Activated naive CD4-positive, alpha-beta T cell treated with anti-CD3 and anti-CD28 coated beads for 36 hours (primary cell): ENCODE measurements around the gene OBSCN. TPM values are rescaled to one million over a fixed set of nuclear protein-coding genes. Genes with fewer than 3 reads are reported as not detected.
"Not testable (repeated sequence)": the region's sequence is repeated elsewhere in the genome, so short reads cannot be mapped to it uniquely, and the experiment has no call there.

Experiments used
- CTCF ChIA-PET: fragments of 350-600 bp; sonication (Branson Sonifier 250); formaldehyde crosslinking; loops from one replicate; lab custom pipeline; 2021; ENCODE audit warnings: antibody characterized with exemption; lab: Charles Lee
- DNase-seq: peaks from one replicate; pipeline ENCODE4 v3.0.0-alpha.2; 2020
- H3K27ac Mint-ChIP-seq: one replicate; pipeline ENCODE4 v1.8.0; 2021; ENCODE audit warnings: mild to moderate bottlenecking, mixed read lengths
- H3K27me3 Mint-ChIP-seq: one replicate; pipeline ENCODE4 v1.8.0; 2021; ENCODE audit warnings: low read depth, mixed read lengths
- H3K36me3 Mint-ChIP-seq: one replicate; pipeline ENCODE4 v1.8.0; 2021; ENCODE audit warnings: low read depth, mixed read lengths
- H3K4me1 Mint-ChIP-seq: one replicate; pipeline ENCODE4 v1.8.0; 2021; ENCODE audit warnings: low read depth, mixed read lengths
- H3K4me3 Mint-ChIP-seq: one replicate; pipeline ENCODE4 v1.8.0; 2021; ENCODE audit warnings: mild to moderate bottlenecking, moderate library complexity, mixed read lengths
- H3K9me3 Mint-ChIP-seq: one replicate; pipeline ENCODE4 v1.8.0; 2021; ENCODE audit warnings: mixed read lengths
- intact Hi-C: fragments of 100-400 bp; cut with micrococcal nuclease; formaldehyde crosslinking; loops from one replicate; pipeline ENCODE4 v1.15.1; 2023
- total RNA-seq, 2 experiments: library from RNA; stranded (reverse); gene quantifications; one replicate each; pipeline ENCODE4 v1.2.3, GENCODE V29; 2021

Gene OBSCN
- total RNA-seq, 2 experiments from 2014 or later = 11.5 to 13.5 TPM

- CTCF ChIA-PET = interaction anchor here (0.9 to 1.2 kb wide), 2 partner anchors 9 to 13 kb away, joined by 3 to 4 read pairs; no protein-coding TSS in a partner anchor
- Mint-ChIP-seq H3K4me3 (no peak overlapping the region), H3K27me3 (no peaks in the 10 kb centered on the region), H3K9me3 (peaks cover 24% of the 10 kb centered on the region), H3K36me3 (peaks cover 53% of the 10 kb centered on the region), H3K27ac (no peak overlapping the region), H3K4me1 (peaks cover 12% of the 10 kb centered on the region)
- no peak for DNase-seq
- intact Hi-C loops = no loop called here
Measured at GRCh38 chr1:228249513-228250305, 41.9 kb downstream of the OBSCN start.

- H3K36me3 Mint-ChIP-seq = peaks cover 37% of the 10 kb centered on the region
- H3K27ac Mint-ChIP-seq, intact Hi-C loops, H3K27me3 Mint-ChIP-seq, H3K9me3 Mint-ChIP-seq, H3K4me1 Mint-ChIP-seq, CTCF ChIA-PET, H3K4me3 Mint-ChIP-seq, DNase-seq: not testable (repeated sequence)
Measured at GRCh38 chr1:228252476-228252875, 44.6 kb downstream of the OBSCN start.

GRCh38 chr1:228256626-228257375 is 49.0 kb downstream of the OBSCN start:
- Mint-ChIP-seq H3K27me3 (no peaks in the 10 kb centered on the region), H3K27ac (no peak overlapping the region), H3K36me3 (peaks cover 38% of the 10 kb centered on the region), H3K4me1 (no peaks in the 10 kb centered on the region), H3K4me3 (no peak overlapping the region), H3K9me3 (peaks cover 5% of the 10 kb centered on the region)
- intact Hi-C loops = no loop called here
- no peak for DNase-seq
- CTCF ChIA-PET = no interaction called here

GRCh38 chr1:228258486-228258885 is 50.6 kb downstream of the OBSCN start:
- Mint-ChIP-seq H3K4me1 (no peaks in the 10 kb centered on the region), H3K36me3 (peaks cover 34% of the 10 kb centered on the region), H3K27me3 (no peaks in the 10 kb centered on the region), H3K9me3 (peaks cover 7% of the 10 kb centered on the region), H3K4me3 (no peak overlapping the region), H3K27ac (no peak overlapping the region)
- CTCF ChIA-PET = interaction anchor here (0.8 kb wide), 1 partner anchor 9 kb away, joined by 4 read pairs; no protein-coding TSS in a partner anchor
- no peak for DNase-seq
- intact Hi-C loops = no loop called here

DNA sequence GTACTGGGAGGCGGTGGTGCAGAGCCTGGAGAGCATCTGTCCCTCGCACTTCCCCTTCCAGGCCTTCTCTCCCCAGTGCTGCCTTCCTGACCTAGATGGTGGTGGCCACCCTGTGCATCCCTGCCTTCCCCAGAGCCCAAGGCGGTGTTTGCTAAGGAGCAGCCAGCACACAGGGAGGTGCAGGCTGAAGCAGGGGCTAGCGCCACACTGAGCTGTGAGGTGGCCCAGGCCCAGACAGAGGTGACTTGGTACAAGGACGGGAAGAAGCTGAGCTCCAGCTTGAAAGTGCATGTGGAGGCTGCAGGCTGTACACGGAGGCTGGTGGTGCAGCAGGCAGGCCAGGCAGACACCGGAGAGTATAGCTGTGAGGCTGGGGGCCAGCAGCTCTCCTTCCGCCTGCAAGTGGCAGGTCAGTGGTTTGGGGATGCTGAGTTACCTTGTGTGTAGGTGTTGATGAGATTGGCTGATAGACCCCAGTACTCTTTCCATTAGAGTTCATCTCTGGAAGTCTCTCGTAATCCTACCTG is 51.6 kb downstream of the OBSCN start:
- CTCF ChIA-PET = no interaction called here
- DNase-seq = no peak
- H3K4me3 Mint-ChIP-seq = no peak overlapping the region
- H3K4me1 Mint-ChIP-seq = no peaks in the 10 kb centered on the region
- peaks cover 34% of the 10 kb centered on the region for H3K36me3 Mint-ChIP-seq
- H3K9me3 Mint-ChIP-seq = peaks cover 7% of the 10 kb centered on the region
- intact Hi-C loops = no loop called here
- H3K27me3 Mint-ChIP-seq = no peaks in the 10 kb centered on the region
- no peak overlapping the region for H3K27ac Mint-ChIP-seq

DNA sequence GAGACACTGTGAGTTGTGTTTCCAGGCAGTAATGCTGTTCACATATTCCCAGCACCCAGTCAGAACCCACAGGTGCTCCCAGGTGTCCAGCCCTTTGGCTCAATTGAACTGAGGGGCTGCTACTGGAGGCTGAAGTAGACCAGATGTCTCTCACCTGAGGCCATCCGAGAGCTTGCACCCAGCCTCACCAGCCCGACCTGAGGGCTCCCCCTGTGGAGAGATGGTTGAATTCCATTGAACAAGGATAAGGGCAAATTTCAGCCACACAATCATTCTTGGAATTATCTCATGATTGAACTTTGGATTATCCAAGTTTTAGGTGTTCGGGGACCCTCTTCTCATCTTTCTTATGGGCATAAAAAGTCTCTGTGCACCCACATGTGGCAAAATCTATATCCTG is 52.1 kb downstream of the OBSCN start:
- CTCF ChIA-PET = no interaction called here
- Mint-ChIP-seq H3K36me3 (peaks cover 36% of the 10 kb centered on the region), H3K9me3 (peaks cover 7% of the 10 kb centered on the region)

GRCh38 chr1:228261706-228262105 is 53.9 kb downstream of the OBSCN start:
- peaks cover 28% of the 10 kb centered on the region for H3K36me3 Mint-ChIP-seq
- H3K27ac Mint-ChIP-seq = no peak overlapping the region
- intact Hi-C loops = no loop called here
- no peaks in the 10 kb centered on the region for H3K4me1 Mint-ChIP-seq
- H3K27me3 Mint-ChIP-seq = no peaks in the 10 kb centered on the region
- H3K9me3 Mint-ChIP-seq = peaks cover 7% of the 10 kb centered on the region
- H3K4me3 Mint-ChIP-seq = no peak overlapping the region
- CTCF ChIA-PET = interaction anchor here (1.0 kb wide), 1 partner anchor 14 kb away, joined by 3 read pairs; no protein-coding TSS in a partner anchor
- DNase-seq = no peak

More for the DNA sequence above, 52.1 kb downstream of the OBSCN start:
- no peaks in the 10 kb centered on the region for H3K27me3 Mint-ChIP-seq
- H3K4me3 Mint-ChIP-seq = no peak overlapping the region
- intact Hi-C loops = no loop called here
- H3K4me1 Mint-ChIP-seq = no peaks in the 10 kb centered on the region
- no peak overlapping the region for H3K27ac Mint-ChIP-seq
- DNase-seq = no peak

GRCh38 chr1:228262475-228262874 is 54.6 kb downstream of the OBSCN start:
- H3K4me3 Mint-ChIP-seq = no peak overlapping the region
- peaks cover 7% of the 10 kb centered on the region for H3K9me3 Mint-ChIP-seq
- H3K36me3 Mint-ChIP-seq = peaks cover 24% of the 10 kb centered on the region
- no peak for DNase-seq
- CTCF ChIA-PET = interaction anchor here (1.0 kb wide), 1 partner anchor 13 kb away, joined by 3 read pairs; no protein-coding TSS in a partner anchor
- no peaks in the 10 kb centered on the region for H3K4me1 Mint-ChIP-seq
- H3K27ac Mint-ChIP-seq = no peak overlapping the region
- intact Hi-C loops = no loop called here
- no peaks in the 10 kb centered on the region for H3K27me3 Mint-ChIP-seq

GRCh38 chr1:228263636-228264035 is 55.8 kb downstream of the OBSCN start:
- H3K27me3 Mint-ChIP-seq = no peaks in the 10 kb centered on the region
- CTCF ChIA-PET = interaction anchor here (0.7 kb wide), 1 partner anchor 236 kb away, joined by 5 read pairs; no protein-coding TSS in a partner anchor
- no peak overlapping the region for H3K4me3 Mint-ChIP-seq
- H3K36me3 Mint-ChIP-seq = peaks cover 24% of the 10 kb centered on the region
- H3K27ac Mint-ChIP-seq = no peak overlapping the region
- peaks cover 7% of the 10 kb centered on the region for H3K9me3 Mint-ChIP-seq
- H3K4me1 Mint-ChIP-seq = no peaks in the 10 kb centered on the region
- DNase-seq = no peak
- intact Hi-C loops = no loop called here

- H3K4me3 Mint-ChIP-seq = no peak overlapping the region
- H3K9me3 Mint-ChIP-seq = peaks cover 7% of the 10 kb centered on the region
- peaks cover 22% of the 10 kb centered on the region for H3K36me3 Mint-ChIP-seq
- no peak overlapping the region for H3K27ac Mint-ChIP-seq
- no peaks in the 10 kb centered on the region for H3K27me3 Mint-ChIP-seq
- intact Hi-C loops = no loop called here
- DNase-seq = no peak
- CTCF ChIA-PET = no interaction called here
- H3K4me1 Mint-ChIP-seq = no peaks in the 10 kb centered on the region
Measured at GRCh38 chr1:228264090-228264829, 56.4 kb downstream of the OBSCN start.

- no peaks in the 10 kb centered on the region for H3K27me3 Mint-ChIP-seq
- peaks cover 1% of the 10 kb centered on the region for H3K4me1 Mint-ChIP-seq
- peaks cover 15% of the 10 kb centered on the region for H3K36me3 Mint-ChIP-seq
- intact Hi-C loops = no loop called here
- CTCF ChIA-PET = interaction anchor here (0.7 kb wide), 1 partner anchor 44 kb away, joined by 3 read pairs; no protein-coding TSS in a partner anchor
- H3K9me3 Mint-ChIP-seq = peaks cover 7% of the 10 kb centered on the region
- H3K27ac Mint-ChIP-seq = no peak overlapping the region
- H3K4me3 Mint-ChIP-seq = no peak overlapping the region
- DNase-seq = no peak
Measured at GRCh38 chr1:228265167-228265566, 57.3 kb downstream of the OBSCN start.
